Measurements from ENCODE around the gene PADI1. TPM values are rescaled to one million over a fixed set of nuclear protein-coding genes. Genes with fewer than 3 reads are reported as not detected.
A peak's percentile ranks its signal among the peaks of the same experiment; 100 is the strongest.

Gene PADI1
- total RNA-seq, 4 donors from 2014 or later = 4.0 to 57.3 (median 9.1) TPM

DNA sequence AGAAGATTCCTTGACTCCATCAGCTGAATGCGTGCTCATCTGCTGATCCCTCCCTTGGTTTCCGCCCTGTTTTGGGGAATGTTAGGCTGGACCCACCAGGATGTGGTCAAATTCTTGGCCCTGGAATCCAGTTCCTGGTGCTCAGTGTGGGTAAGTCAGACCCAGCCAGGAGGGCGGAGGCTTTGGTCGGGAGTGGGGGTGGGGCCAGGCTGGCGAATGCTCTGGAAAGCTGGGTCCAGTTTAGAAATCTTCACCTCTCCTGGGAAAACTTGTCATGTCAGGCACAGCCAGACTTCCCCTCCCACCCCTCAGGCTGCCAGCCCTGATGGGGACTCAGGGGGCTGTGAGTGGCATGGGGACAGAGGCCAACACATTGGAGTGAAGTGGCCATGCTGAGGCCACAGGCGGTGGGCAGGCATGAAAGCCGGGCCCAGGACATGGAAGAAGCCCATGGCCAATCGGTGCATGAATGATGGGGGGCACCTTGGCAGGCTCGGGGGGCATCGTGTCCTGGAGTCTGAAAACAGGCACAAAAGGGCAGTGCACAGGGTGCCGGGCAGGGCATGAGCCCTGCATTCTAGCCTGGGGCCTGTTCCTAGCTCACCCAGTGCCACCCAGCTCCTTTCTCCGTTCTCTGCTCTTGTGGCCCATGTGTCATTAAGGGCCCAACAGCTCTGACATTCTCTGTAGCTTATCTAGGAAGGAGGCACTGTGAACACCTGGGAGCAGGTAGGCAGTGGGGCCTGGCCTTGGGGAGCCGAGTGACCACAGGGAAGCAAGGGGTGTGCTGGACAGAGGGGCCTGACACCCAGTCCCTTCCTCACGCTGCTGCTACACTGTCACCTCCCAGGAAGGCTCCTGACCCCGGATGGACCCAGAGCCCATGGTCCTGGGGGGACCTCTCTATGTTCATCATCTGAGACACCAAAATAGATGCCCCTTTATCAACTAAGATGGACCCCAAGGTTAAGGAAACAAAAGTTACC, 14.6 kb upstream of the PADI1 start:
- no peak overlapping the region for H3K27ac ChIP-seq
- 66% methylated on average over 12 of the region's 15 CpGs for WGBS
- H3K27me3 ChIP-seq = peaks cover 3% of the 10 kb centered on the region
- TF ChIP-seq POLR2A (IDR thresholded peaks at IDR 0.05) (no peak), EP300 (IDR thresholded peaks at IDR 0.05) (no peak), POLR2AphosphoS5 (IDR thresholded peaks at IDR 0.05) (no peak), CTCF (IDR thresholded peaks at IDR 0.05) (no peak)
- peaks cover 34% of the 10 kb centered on the region for H3K4me1 ChIP-seq
- no peak overlapping the region for H3K4me3 ChIP-seq
- DNase-seq (ENCODE audit: low spot score in 2 of 2) = peak in 1 of 2 donors; percentile 65
- H3K36me3 ChIP-seq = no peaks in the 10 kb centered on the region
- H3K9me3 ChIP-seq = no peaks in the 10 kb centered on the region

DNA sequence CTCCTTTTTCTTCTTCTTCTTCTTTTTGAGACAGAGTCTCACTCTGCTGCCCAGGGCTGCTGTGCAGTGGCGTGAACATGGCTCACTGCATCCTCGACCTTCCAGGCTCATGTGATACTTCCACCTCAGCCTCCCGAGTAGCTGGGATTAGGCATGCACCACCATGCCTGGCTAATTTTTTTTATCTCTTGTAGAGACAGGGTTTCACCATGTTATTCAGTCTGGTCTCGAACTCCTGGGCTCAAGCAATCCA, 13.0 kb upstream of the PADI1 start:
- no peak for TF ChIP-seq EP300 (IDR thresholded peaks at IDR 0.05)
- no peak for TF ChIP-seq CTCF (IDR thresholded peaks at IDR 0.05)
- no peak for TF ChIP-seq POLR2AphosphoS5 (IDR thresholded peaks at IDR 0.05)
- no peak for TF ChIP-seq POLR2A (IDR thresholded peaks at IDR 0.05)
- Histone ChIP-seq H3K4me1 (peaks cover 23% of the 10 kb centered on the region), H3K36me3 (no peaks in the 10 kb centered on the region), H3K4me3 (no peak overlapping the region), H3K27me3 (peaks cover 4% of the 10 kb centered on the region), H3K9me3 (no peaks in the 10 kb centered on the region), H3K27ac (no peak overlapping the region)
- 53% methylated on average over 4 of the region's 4 CpGs for WGBS
- peak in 1 of 2 donors; percentile 35 for DNase-seq (ENCODE audit: low spot score in 2 of 2)

- Histone ChIP-seq H3K27ac (peak overlapping the region; percentile 65), H3K27me3 (peaks cover 4% of the 10 kb centered on the region), H3K4me3 (no peak overlapping the region), H3K4me1 (peaks cover 20% of the 10 kb centered on the region), H3K9me3 (no peaks in the 10 kb centered on the region), H3K36me3 (no peaks in the 10 kb centered on the region)
- 47% methylated on average over 11 of the region's 13 CpGs for WGBS
- TF ChIP-seq POLR2A (IDR thresholded peaks at IDR 0.05) (no peak), EP300 (IDR thresholded peaks at IDR 0.05) (no peak), POLR2AphosphoS5 (IDR thresholded peaks at IDR 0.05) (no peak), CTCF (IDR thresholded peaks at IDR 0.05) (no peak)
- peak in 1 of 2 donors; percentile 53 for DNase-seq (ENCODE audit: low spot score in 2 of 2)
Measured at GRCh38 chr1:17192394-17193221, 12.3 kb upstream of the PADI1 start.

DNA sequence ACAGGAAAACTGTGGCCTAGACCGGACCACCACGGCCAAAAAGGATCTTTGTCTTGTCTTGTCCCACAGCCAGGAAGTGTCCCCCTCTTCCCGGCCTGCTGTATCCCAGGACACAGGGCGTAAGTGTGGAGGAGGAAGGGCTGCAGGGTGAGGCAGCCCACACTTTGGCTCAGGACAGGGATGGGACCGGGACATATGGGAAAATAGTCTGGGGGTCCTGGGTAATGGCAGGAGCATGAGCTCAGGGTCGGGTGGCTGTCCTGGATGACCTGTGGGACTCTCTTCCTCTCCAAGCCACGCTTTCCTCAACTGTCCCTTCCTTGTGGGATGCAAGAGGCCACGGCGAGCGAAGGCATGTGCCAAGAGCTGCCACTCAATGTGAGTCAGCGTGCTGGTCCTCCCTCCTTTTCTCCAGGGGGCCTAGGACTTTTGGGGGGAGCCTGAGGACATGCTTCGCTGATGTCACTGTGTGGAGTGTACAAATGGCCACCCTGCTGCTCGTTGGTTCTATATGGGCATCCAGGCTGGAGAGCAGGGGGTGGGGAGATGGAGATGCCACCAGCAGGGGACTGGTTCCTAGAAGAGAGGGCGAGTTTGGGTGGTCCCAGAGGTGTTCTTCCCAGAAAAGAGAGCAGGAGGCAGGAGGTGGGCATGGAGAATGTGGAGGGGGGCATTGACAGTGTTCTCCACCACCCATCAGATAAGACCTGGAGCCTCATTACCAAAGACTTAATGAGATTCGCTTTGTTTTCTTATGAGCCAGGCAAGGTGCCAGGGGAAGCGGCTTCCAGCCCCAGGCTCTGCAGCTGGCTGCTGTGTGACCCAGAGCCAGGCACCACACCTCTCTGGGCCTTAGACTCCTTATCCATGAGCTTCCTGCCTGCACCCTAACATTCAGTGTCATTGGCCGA, 11.5 kb upstream of the PADI1 start:
- H3K36me3 ChIP-seq = no peaks in the 10 kb centered on the region
- H3K27ac ChIP-seq = peak overlapping the region; percentile 65
- no peak overlapping the region for H3K4me3 ChIP-seq
- TF ChIP-seq POLR2AphosphoS5 (IDR thresholded peaks at IDR 0.05) = no peak
- no peak for TF ChIP-seq EP300 (IDR thresholded peaks at IDR 0.05)
- TF ChIP-seq CTCF (IDR thresholded peaks at IDR 0.05) = no peak
- no peak for TF ChIP-seq POLR2A (IDR thresholded peaks at IDR 0.05)
- DNase-seq (ENCODE audit: low spot score in 2 of 2) = peak; percentile 48 to 65
- H3K9me3 ChIP-seq = no peaks in the 10 kb centered on the region
- peaks cover 20% of the 10 kb centered on the region for H3K4me1 ChIP-seq
- WGBS = 69% methylated on average over 11 of the region's 17 CpGs
- peaks cover 6% of the 10 kb centered on the region for H3K27me3 ChIP-seq

All from suprapubic skin (tissue), 4 donors.